ENCODE data around the gene MAP3K12.

DNA sequence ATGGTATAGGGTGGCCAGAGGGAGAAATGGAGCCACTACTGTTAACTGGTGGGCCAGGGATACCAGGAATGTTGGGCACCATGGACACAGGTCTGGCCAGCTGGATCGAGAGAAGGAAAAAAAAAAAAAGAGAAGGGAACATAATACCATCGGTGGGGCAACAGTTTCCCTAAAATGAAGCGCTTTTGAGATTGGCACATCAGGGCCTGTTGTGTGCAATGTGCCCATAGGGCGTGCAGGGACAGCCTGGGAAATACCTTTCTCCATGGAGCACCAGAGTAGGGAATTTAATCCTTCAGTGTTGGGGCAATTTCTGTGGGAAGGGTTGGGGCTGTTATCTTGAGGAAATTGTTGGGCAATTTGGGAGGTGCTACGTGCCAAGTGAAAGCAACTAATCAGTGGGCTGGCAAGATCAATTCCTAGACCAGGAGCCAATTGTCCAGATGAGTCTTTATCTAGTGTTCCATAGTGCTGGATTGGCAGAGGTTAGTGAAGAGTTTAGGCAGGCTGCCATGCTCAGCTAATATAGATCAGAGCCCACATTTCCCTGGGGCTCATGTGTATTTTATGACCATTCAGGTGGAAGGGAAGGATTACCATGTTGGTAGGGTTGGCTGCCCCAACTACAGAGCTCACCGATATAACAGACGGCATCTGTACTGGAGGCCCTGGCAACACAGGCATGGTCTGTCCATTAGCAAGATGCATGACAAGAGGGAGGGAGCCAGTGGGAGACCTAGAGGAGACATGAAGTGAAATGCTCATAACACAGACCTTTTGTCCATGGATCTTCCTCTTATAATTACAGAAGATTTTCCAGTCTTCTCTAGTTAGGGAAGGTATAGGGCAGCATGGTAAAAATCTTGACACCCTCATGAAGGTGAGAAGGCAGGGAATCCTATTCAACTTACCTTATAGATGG, 33.5 kb upstream of the MAP3K12 start:
- TF ChIP-seq, protein P1, sequence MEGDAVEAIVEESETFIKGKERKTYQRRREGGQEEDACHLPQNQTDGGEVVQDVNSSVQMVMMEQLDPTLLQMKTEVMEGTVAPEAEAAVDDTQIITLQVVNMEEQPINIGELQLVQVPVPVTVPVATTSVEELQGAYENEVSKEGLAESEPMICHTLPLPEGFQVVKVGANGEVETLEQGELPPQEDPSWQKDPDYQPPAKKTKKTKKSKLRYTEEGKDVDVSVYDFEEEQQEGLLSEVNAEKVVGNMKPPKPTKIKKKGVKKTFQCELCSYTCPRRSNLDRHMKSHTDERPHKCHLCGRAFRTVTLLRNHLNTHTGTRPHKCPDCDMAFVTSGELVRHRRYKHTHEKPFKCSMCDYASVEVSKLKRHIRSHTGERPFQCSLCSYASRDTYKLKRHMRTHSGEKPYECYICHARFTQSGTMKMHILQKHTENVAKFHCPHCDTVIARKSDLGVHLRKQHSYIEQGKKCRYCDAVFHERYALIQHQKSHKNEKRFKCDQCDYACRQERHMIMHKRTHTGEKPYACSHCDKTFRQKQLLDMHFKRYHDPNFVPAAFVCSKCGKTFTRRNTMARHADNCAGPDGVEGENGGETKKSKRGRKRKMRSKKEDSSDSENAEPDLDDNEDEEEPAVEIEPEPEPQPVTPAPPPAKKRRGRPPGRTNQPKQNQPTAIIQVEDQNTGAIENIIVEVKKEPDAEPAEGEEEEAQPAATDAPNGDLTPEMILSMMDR (conservative IDR thresholded peaks at IDR 0.05; ENCODE audit: low read depth, low read length) = no peak
- no peak for TF ChIP-seq EZH2 (IDR thresholded peaks at IDR 0.05; ENCODE audit: borderline replicate concordance, low read depth, low read length, poor library complexity, severe bottlenecking)

Measured in A673 (cell line).